CD8-positive, alpha-beta memory T cell (primary cell): Measurements from ENCODE around the gene SEMA5B. TPM values are rescaled to one million over a fixed set of nuclear protein-coding genes. Genes with fewer than 3 reads are reported as not detected.

ENCODE experiments used
- CTCF ChIA-PET: fragments of 350-600 bp; sonication (Branson Sonifier 250); formaldehyde crosslinking; loops from one replicate; lab custom pipeline; 2021; ENCODE audit warnings: antibody characterized with exemption; lab: Charles Lee
- POLR2A ChIA-PET: fragments of 350-600 bp; sonication (Branson Sonifier 250); formaldehyde crosslinking; loops from one replicate; lab custom pipeline; 2021; ENCODE audit warnings: antibody characterized with exemption; lab: Charles Lee
- DNase-seq, 5 donors: peaks; one replicate each; pipeline versions ENCODE4 v3.0.0 to v3.0.0-alpha.2; 2020 to 2022; ENCODE audit warnings: mixed read lengths in 1 of 5
- H3K27ac ChIP-seq: one replicate; pipeline ENCODE4 v1.7.0; 2013; ENCODE audit warnings: low read depth, mild to moderate bottlenecking, low read length, moderate library complexity
- H3K27me3 ChIP-seq: 2 replicates; pipeline ENCODE4 v1.7.0; 2013; ENCODE audit warnings: low read length, mild to moderate bottlenecking; ENCODE audit not compliant: insufficient read depth, poor library complexity, severe bottlenecking
- H3K36me3 ChIP-seq: 2 replicates; pipeline ENCODE4 v1.7.0; 2013; ENCODE audit warnings: mild to moderate bottlenecking, low read length, moderate library complexity; ENCODE audit not compliant: insufficient read depth
- H3K4me1 ChIP-seq: 2 replicates; pipeline ENCODE4 v1.7.0; 2013; ENCODE audit warnings: mild to moderate bottlenecking, low read length, moderate library complexity; ENCODE audit not compliant: insufficient read depth
- H3K4me3 ChIP-seq: 2 replicates; pipeline ENCODE4 v1.7.0; 2013; ENCODE audit warnings: mild to moderate bottlenecking, low read length
- H3K9me3 ChIP-seq: 2 replicates; pipeline ENCODE4 v1.7.0; 2013; ENCODE audit warnings: mild to moderate bottlenecking, low read length
- H3K27ac Mint-ChIP-seq, 8 donors: one replicate each; pipeline ENCODE4 v1.8.0; 2020 to 2021; ENCODE audit warnings: mixed read lengths in 8 of 8, mild to moderate bottlenecking in 6 of 8, inconsistent platforms in 3 of 8, moderate library complexity in 3 of 8
- H3K27me3 Mint-ChIP-seq, 2 donors: one replicate each; pipeline ENCODE4 v1.8.0; 2020 to 2021; ENCODE audit warnings: mixed read lengths in 2 of 2, mild to moderate bottlenecking in 1 of 2, moderate library complexity in 1 of 2
- H3K36me3 Mint-ChIP-seq, 3 donors: one replicate each; pipeline ENCODE4 v1.8.0; 2020 to 2021; ENCODE audit warnings: mixed read lengths in 3 of 3, inconsistent platforms in 1 of 3, mild to moderate bottlenecking in 1 of 3
- H3K4me1 Mint-ChIP-seq, 3 donors: one replicate each; pipeline ENCODE4 v1.8.0; 2020 to 2021; ENCODE audit warnings: mixed read lengths in 3 of 3, inconsistent platforms in 1 of 3, mild to moderate bottlenecking in 1 of 3
- H3K4me3 Mint-ChIP-seq, 7 donors: one replicate each; pipeline ENCODE4 v1.8.0; 2020 to 2021; ENCODE audit warnings: mixed read lengths in 7 of 7, mild to moderate bottlenecking in 6 of 7, moderate library complexity in 4 of 7, inconsistent platforms in 2 of 7
- H3K9me3 Mint-ChIP-seq, 5 donors: one replicate each; pipeline ENCODE4 v1.8.0; 2020 to 2022; ENCODE audit warnings: mixed read lengths in 5 of 5, mild to moderate bottlenecking in 3 of 5, moderate library complexity in 2 of 5, inconsistent platforms in 1 of 5
- polyA plus RNA-seq: library from polyadenylated mRNA; unstranded; fragments of 300-500 nt; fragmentation: Illumina TruSeq; gene quantifications from one replicate; pipeline ENCODE4 v1.2.3, GENCODE V29; 2021
- total RNA-seq, 2 experiments: library from RNA; stranded (reverse); gene quantifications; one replicate each; pipeline ENCODE4 v1.2.3, GENCODE V29; 2021

Gene SEMA5B
- total and polyA plus RNA-seq, 3 experiments from 2014 or later = not detected

- Mint-ChIP-seq H3K9me3 (no peaks in the 10 kb centered on the region), H3K36me3 (peaks cover 0 to under 1% (median 0%) of the 10 kb centered on the region in 3 donors), H3K27me3 (peaks cover 43 to 72% of the 10 kb centered on the region in 2 donors), H3K4me3 (no peak overlapping the region), H3K27ac (no peak overlapping the region), H3K4me1 (peaks cover under 1 to 2% (median 2%) of the 10 kb centered on the region in 3 donors)
- H3K9me3 ChIP-seq = no peaks in the 10 kb centered on the region
- H3K36me3 ChIP-seq = no peaks in the 10 kb centered on the region
- CTCF ChIA-PET = interaction anchor here (1.1 to 1.5 kb wide), 2 partner anchors 11 to 19 kb away, joined by 4 to 5 read pairs; no protein-coding TSS in a partner anchor
- DNase-seq = no peak
- POLR2A ChIA-PET = no interaction called here
- H3K27me3 ChIP-seq = peaks cover 17% of the 10 kb centered on the region
- no peak overlapping the region for H3K4me3 ChIP-seq
- H3K27ac ChIP-seq = no peak overlapping the region
- H3K4me1 ChIP-seq = no peaks in the 10 kb centered on the region
Observed at GRCh38 chr3:123020709-123021108, 6.9 kb downstream of the SEMA5B start.

GRCh38 chr3:123019591-123019990, 8.0 kb downstream of the SEMA5B start:
- Mint-ChIP-seq H3K27ac (peak overlapping the region in 1 of 8 donors; percentile 2), H3K9me3 (no peaks in the 10 kb centered on the region), H3K27me3 (peaks cover 35 to 71% of the 10 kb centered on the region in 2 donors), H3K36me3 (no peaks in the 10 kb centered on the region), H3K4me1 (no peaks in the 10 kb centered on the region), H3K4me3 (no peak overlapping the region)
- Histone ChIP-seq H3K27me3 (peaks cover 8% of the 10 kb centered on the region), H3K27ac (no peak overlapping the region), H3K4me3 (no peak overlapping the region), H3K9me3 (no peaks in the 10 kb centered on the region), H3K4me1 (no peaks in the 10 kb centered on the region), H3K36me3 (no peaks in the 10 kb centered on the region)
- POLR2A ChIA-PET = no interaction called here
- CTCF ChIA-PET = no interaction called here
- DNase-seq = no peak

GRCh38 chr3:123019161-123019560, 8.4 kb downstream of the SEMA5B start:
- Histone ChIP-seq H3K36me3 (no peaks in the 10 kb centered on the region), H3K9me3 (no peaks in the 10 kb centered on the region), H3K4me1 (no peaks in the 10 kb centered on the region), H3K4me3 (no peak overlapping the region), H3K27me3 (peaks cover 8% of the 10 kb centered on the region), H3K27ac (no peak overlapping the region)
- H3K9me3 Mint-ChIP-seq = no peaks in the 10 kb centered on the region
- ChIA-PET POLR2A (no interaction called here), CTCF (no interaction called here)
- H3K4me1 Mint-ChIP-seq = no peaks in the 10 kb centered on the region
- no peak overlapping the region for H3K27ac Mint-ChIP-seq
- H3K36me3 Mint-ChIP-seq = no peaks in the 10 kb centered on the region
- no peak overlapping the region for H3K4me3 Mint-ChIP-seq
- H3K27me3 Mint-ChIP-seq = peaks cover 32 to 67% of the 10 kb centered on the region in 2 donors
- DNase-seq = no peak

GRCh38 chr3:123018683-123019082, 8.9 kb downstream of the SEMA5B start:
- DNase-seq = no peak
- ChIA-PET CTCF (no interaction called here), POLR2A (no interaction called here)
- H3K27ac ChIP-seq = no peak overlapping the region
- no peaks in the 10 kb centered on the region for H3K36me3 Mint-ChIP-seq
- H3K4me1 Mint-ChIP-seq = no peaks in the 10 kb centered on the region
- H3K4me1 ChIP-seq = no peaks in the 10 kb centered on the region
- no peaks in the 10 kb centered on the region for H3K9me3 Mint-ChIP-seq
- H3K4me3 Mint-ChIP-seq = no peak overlapping the region
- H3K4me3 ChIP-seq = no peak overlapping the region
- no peaks in the 10 kb centered on the region for H3K9me3 ChIP-seq
- no peak overlapping the region for H3K27ac Mint-ChIP-seq
- peaks cover 8% of the 10 kb centered on the region for H3K27me3 ChIP-seq
- no peaks in the 10 kb centered on the region for H3K36me3 ChIP-seq
- peaks cover 27 to 62% of the 10 kb centered on the region in 2 donors for H3K27me3 Mint-ChIP-seq

- H3K27me3 Mint-ChIP-seq = peaks cover 13 to 43% of the 10 kb centered on the region in 2 donors
- no peak overlapping the region for H3K27ac Mint-ChIP-seq
Observed at GRCh38 chr3:123015596-123015995, 12.0 kb downstream of the SEMA5B start.

GRCh38 chr3:123013876-123014275, 13.7 kb downstream of the SEMA5B start:
- Mint-ChIP-seq H3K4me3 (no peak overlapping the region), H3K4me1 (no peaks in the 10 kb centered on the region), H3K36me3 (peaks cover 0 to 2% (median 0%) of the 10 kb centered on the region in 3 donors), H3K9me3 (no peaks in the 10 kb centered on the region), H3K27me3 (peaks cover 16 to 42% of the 10 kb centered on the region in 2 donors), H3K27ac (no peak overlapping the region)
- H3K9me3 ChIP-seq = no peaks in the 10 kb centered on the region
- ChIA-PET CTCF (interaction anchor here (3.1 kb wide), 1 partner anchor 14 kb away, joined by 13 read pairs; the partner anchor contains the start of gene SEMA5B), POLR2A (no interaction called here)
- H3K4me3 ChIP-seq = no peak overlapping the region
- no peak for DNase-seq
- H3K27ac ChIP-seq = no peak overlapping the region
- H3K27me3 ChIP-seq = peaks cover 2% of the 10 kb centered on the region
- no peaks in the 10 kb centered on the region for H3K36me3 ChIP-seq
- H3K4me1 ChIP-seq = no peaks in the 10 kb centered on the region

More at GRCh38 chr3:123015596-123015995, 12.0 kb downstream of the SEMA5B start:
- no peak for DNase-seq
- Histone ChIP-seq H3K4me1 (no peaks in the 10 kb centered on the region), H3K36me3 (no peaks in the 10 kb centered on the region), H3K27ac (no peak overlapping the region), H3K27me3 (peaks cover 8% of the 10 kb centered on the region), H3K9me3 (no peaks in the 10 kb centered on the region), H3K4me3 (no peak overlapping the region)
- no peaks in the 10 kb centered on the region for H3K36me3 Mint-ChIP-seq
- CTCF ChIA-PET = interaction anchor here (3.1 kb wide), 1 partner anchor 12 kb away, joined by 13 read pairs; the partner anchor contains the start of gene SEMA5B
- H3K4me1 Mint-ChIP-seq = no peaks in the 10 kb centered on the region
- POLR2A ChIA-PET = no interaction called here
- no peaks in the 10 kb centered on the region for H3K9me3 Mint-ChIP-seq
- H3K4me3 Mint-ChIP-seq = no peak overlapping the region

- peaks cover 24 to 44% of the 10 kb centered on the region in 2 donors for H3K27me3 Mint-ChIP-seq
Observed at GRCh38 chr3:123012652-123013051, 14.9 kb downstream of the SEMA5B start.

GRCh38 chr3:123011447-123011846, 16.1 kb downstream of the SEMA5B start:
- Histone ChIP-seq H3K4me1 (no peaks in the 10 kb centered on the region), H3K27me3 (no peaks in the 10 kb centered on the region), H3K27ac (no peak overlapping the region), H3K4me3 (no peak overlapping the region), H3K9me3 (no peaks in the 10 kb centered on the region), H3K36me3 (no peaks in the 10 kb centered on the region)
- no peak overlapping the region for H3K4me3 Mint-ChIP-seq
- ChIA-PET CTCF (no interaction called here), POLR2A (no interaction called here)
- peaks cover 0 to 2% (median 0%) of the 10 kb centered on the region in 3 donors for H3K36me3 Mint-ChIP-seq
- no peaks in the 10 kb centered on the region for H3K4me1 Mint-ChIP-seq
- H3K27ac Mint-ChIP-seq = no peak overlapping the region
- peaks cover 26 to 51% of the 10 kb centered on the region in 2 donors for H3K27me3 Mint-ChIP-seq
- DNase-seq = no peak
- no peaks in the 10 kb centered on the region for H3K9me3 Mint-ChIP-seq

More at GRCh38 chr3:123012652-123013051, 14.9 kb downstream of the SEMA5B start:
- Histone ChIP-seq H3K4me1 (no peaks in the 10 kb centered on the region), H3K27ac (no peak overlapping the region), H3K4me3 (no peak overlapping the region), H3K36me3 (no peaks in the 10 kb centered on the region), H3K9me3 (no peaks in the 10 kb centered on the region), H3K27me3 (no peaks in the 10 kb centered on the region)
- POLR2A ChIA-PET = no interaction called here
- H3K36me3 Mint-ChIP-seq = peaks cover 0 to 2% (median 0%) of the 10 kb centered on the region in 3 donors
- no peak overlapping the region for H3K27ac Mint-ChIP-seq
- H3K4me3 Mint-ChIP-seq = no peak overlapping the region
- CTCF ChIA-PET = no interaction called here
- DNase-seq = no peak
- H3K4me1 Mint-ChIP-seq = no peaks in the 10 kb centered on the region
- no peaks in the 10 kb centered on the region for H3K9me3 Mint-ChIP-seq
